ENCODE measurements around the gene PRDX6.
"Not testable (repeated sequence)": the region's sequence is repeated elsewhere in the genome, so short reads cannot be mapped to it uniquely, and the experiment has no call there.

Gene PRDX6, protein sequence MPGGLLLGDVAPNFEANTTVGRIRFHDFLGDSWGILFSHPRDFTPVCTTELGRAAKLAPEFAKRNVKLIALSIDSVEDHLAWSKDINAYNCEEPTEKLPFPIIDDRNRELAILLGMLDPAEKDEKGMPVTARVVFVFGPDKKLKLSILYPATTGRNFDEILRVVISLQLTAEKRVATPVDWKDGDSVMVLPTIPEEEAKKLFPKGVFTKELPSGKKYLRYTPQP

GRCh38 chr1:173477286-173478093 lies at the start of gene PRDX6:
Gene PRDX6 (plus strand): TSS chr1:173477335. CDS start chr1:173477398, 63 bp downstream.
- peak; percentile 90 for DNase-seq

- peak; percentile 87 for DNase-seq
Observed at GRCh38 chr1:173429471-173430402, 47.4 kb upstream of the PRDX6 start.

DNA sequence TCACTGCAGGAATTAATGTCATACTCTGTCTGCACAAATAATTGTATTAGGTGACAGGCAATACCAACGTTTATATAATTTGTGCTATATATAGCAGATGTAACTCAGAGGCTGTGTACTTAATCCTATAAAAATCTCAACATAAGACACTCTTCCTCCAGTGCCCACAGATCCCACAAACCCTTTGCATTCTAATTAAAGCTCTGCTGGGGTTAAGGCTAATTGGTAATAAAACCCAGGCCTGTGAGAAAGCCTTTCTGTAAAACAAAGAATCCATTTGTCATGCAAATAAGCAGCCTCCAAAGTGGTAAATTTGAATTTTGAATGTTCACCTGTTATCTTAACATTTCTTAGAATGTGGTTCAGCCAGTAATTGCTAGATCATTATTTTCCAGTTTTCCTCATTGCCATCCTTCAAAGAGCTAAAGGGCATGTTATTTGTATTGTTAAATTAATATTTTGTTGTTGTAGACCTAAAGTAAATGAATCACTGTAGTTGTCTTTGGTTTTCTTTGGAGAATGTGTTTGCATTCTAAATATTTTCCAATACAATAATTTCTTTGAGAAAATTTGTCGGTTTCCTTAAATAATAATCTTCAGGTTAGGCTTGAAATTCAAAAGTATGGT lies 46.3 kb upstream of the PRDX6 start:
- no peak for DNase-seq

DNA sequence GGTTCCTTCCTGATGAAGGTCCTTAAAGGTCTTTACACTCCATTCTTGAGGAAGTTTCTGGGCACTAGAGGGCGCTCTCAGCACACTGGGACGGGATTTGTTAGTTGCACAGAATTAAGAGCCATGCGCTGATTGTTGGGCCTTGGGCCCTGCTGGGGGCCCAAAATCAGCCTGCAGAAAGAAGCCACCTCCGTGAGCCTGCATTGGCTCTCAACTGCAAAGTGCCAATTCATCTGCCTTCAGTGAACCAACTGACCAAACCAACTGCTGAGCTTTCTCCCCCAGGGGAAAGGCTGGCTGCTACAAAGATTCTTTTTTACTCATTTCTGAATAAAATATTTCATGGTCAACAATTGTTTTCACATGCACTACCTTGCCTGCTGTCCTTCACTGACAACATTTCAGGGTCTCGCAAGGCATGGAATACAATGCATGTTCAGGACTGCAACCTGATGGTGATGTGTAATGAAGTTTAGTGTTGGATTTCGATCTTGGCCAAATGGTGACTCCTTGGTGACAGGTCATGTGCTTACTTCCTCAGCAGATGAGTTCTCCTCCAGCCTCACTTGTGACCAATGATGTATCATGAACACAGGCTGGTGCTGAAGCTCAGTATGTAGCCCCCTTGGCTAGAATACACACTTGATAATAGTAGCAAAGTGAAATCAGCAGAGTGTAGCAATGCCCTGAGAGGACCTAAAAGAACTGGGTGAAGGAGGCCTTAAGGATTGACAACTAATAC lies 45.7 kb upstream of the PRDX6 start:
- DNase-seq, result peak; percentile 80

DNA sequence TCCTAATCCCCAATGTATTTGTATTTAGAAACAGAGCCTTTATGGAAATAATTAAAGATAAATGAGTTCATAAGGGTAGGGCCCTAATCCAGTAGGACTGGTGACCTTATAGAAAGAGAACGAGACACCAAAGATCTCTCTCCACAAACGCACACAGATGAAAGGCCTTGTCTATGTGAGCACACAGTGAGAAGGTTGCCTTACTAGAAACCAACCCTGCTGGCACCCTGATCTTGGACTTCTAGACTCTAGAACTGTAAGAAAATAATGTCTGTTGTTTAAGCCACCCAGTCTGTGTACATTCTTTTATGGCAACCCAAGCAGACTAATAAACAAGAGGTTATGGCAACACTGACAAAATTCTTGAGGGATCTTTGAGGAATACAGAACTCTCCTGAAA lies 44.8 kb upstream of the PRDX6 start:
- no peak for DNase-seq

DNA sequence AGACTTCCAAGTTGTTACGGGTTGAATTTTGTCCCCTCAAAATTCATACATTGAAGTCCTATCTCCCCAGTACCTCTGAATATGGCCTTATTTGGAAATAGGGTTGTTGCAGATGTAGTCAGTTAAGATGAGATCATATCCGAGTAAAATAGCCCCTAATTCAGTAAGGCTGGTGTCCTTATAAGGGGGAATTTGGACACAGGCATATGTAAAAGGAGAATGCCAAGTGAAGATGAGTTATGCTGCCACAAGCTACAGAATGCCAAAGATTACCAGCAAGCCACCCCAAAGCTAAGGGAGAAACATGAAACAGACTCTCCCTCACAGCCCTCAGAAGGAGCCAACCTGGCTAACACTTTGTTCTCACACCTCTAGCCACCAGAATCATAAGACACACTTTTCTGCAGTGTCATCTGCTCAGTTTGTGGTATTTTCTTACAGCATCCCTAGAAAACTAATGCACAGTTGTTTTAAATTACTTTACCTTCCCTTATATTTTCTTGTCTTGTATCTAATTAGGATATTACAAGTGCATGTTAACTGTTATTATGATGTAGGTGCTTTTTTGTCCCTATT lies 43.3 kb upstream of the PRDX6 start:
- DNase-seq, result no peak

DNA sequence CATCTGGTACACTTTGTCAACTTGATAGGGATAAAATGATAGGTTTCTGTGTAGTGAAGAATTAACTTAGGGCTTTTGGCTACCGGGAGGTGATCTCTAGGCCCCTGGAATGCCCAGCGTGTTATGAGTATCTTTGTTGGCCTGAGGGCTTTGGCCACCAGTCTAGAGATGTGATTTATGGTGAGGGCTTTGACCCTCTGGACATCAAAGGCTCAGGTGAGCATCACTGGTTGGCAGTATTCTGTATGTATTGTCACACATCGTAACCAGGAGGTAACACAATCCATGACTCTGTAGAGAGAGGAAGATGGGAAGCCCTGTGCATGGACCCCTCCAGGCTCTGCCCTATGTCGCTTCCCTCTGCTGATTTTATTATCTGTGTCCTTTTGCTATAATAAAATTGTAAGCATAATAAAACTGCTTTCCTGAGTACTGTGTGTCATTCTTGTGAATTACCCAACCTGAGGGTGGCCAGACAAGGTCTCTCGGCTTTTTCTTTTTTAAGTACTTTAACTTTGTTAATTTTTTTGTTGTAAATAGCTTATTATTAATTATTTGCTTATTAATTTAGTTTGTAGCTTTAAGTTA lies 40.2 kb upstream of the PRDX6 start:
- DNase-seq, result no peak

- no peak for DNase-seq
Observed at GRCh38 chr1:173438675-173439074, 38.5 kb upstream of the PRDX6 start.

GRCh38 chr1:173440430-173440829 lies 36.7 kb upstream of the PRDX6 start:
- no peak for DNase-seq

- DNase-seq, result no peak
Observed at GRCh38 chr1:173444757-173445156, 32.4 kb upstream of the PRDX6 start.

- no peak for DNase-seq
Observed at GRCh38 chr1:173445164-173445563, 32.0 kb upstream of the PRDX6 start.

GRCh38 chr1:173445656-173446055 lies 31.5 kb upstream of the PRDX6 start:
- DNase-seq, result no peak

DNA sequence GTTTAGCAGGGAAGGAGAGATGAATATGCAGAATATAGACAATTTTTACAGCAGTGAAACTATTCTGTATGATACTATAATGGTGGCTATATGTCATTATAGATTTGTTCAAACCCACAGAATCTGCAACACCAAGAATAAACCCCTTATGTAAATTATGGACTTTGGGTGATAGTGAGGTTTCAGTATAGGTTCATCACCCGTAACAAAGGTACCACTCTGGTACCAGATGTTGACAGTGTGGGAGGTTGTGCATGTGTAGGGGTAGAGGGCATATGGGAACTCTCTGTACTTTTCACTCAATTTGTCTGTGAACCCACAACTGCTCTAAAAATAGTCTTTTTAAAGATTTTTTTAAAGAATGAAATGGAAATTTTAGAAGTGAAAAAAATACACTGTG lies 29.9 kb upstream of the PRDX6 start:
- DNase-seq, result no peak

DNA sequence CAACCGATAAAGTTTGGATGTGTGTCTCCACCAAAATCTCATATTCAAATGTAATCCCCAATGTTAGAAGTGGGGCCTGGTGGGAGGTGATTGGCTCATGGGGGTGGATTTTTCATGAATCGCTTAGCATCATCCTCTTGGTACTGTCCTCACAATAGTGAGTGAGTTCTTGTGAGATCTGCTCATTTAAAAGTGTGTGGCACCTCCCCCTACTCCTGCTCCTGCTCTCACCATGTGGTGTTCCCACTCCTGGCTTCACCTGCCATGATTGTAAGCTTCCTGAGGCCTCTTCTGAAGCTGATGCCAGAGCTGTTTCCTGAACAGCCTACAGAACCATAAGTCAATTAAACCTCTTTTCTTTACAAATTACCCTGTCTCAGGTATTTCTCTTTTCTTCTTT lies 28.2 kb upstream of the PRDX6 start:
- no peak for DNase-seq

GRCh38 chr1:173451981-173452380 lies 25.2 kb upstream of the PRDX6 start:
- no peak for DNase-seq

DNA sequence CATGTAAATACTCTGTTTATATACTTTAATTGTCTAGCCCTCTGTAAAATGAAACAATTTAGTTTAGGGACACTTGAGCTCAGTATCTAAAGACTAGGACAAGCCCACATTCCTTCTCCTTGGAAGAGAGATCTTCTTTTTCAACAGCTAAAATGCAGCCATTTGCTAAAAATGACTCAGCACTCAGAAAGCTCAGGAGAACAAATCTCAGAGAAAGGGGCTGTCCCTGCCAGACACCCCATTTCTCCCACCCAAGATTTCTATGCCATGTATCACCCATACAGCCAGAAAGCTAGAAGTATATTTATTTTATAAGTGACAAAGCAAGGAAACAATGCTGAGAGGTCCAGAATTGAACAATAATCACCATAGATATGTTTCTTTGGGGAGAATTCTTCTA lies 23.2 kb upstream of the PRDX6 start:
- no peak for DNase-seq

- no peak for DNase-seq
Observed at GRCh38 chr1:173454966-173455524, 22.1 kb upstream of the PRDX6 start.

DNA sequence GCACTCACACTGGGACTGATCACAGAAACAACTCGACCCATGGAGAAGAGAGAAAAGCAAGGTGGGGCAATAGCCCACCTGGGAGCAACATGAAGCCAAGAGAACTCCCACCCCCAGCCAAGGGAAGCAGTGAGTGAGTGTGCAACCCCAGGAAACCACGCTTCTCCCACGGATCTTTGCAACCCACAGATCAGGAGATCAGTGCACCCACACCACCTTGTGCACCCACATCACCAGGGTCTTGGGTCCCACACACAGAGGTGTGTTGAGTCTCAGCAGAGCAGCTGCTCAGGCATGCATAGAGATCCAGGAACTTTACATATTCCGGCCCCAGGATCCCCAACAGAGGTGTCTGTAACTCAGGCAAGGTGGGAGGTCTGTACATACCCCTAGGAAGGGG lies 17.2 kb upstream of the PRDX6 start:
- no peak for DNase-seq

GRCh38 chr1:173462666-173463065 lies 14.5 kb upstream of the PRDX6 start:
- DNase-seq, result not testable (repeated sequence)

DNA sequence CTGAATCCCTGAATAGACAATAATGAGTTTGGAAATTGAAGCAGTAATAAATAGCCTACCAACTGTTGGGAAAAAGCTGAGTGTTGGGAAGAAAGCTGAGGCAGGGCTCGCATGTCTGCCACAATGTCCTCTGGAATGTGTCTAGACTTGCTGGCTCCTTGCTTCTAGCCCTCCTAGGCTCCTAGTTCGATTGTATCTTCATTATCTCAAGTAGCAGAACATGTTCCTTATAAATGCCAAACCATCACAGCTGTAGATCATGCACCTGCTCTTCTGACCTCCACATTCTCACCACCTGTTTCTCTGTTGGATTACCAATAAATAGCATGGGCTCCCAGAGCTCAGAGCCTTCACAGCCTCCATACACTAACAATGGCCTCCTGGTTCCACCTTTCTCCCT lies 12.9 kb upstream of the PRDX6 start:
- not testable (repeated sequence) for DNase-seq

DNA sequence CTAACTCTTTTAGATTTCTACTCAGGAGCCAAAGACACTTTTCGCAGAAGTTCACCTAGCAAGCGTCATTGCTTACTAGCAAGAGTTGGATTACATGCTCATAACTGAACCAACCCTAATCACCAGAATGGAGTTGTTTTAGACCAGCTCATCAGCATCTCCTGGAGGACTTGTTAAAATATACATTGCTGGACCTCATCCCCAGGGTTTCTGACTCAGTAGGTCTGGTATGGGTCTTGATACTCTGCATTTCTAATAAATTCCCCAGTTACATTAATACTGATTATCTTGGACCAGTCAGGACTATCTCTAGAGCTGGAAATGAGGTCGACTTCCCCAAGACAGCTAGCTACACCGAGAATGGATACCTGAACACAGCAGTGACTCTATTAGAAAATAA lies 9.7 kb upstream of the PRDX6 start:
- no peak for DNase-seq

Measured in amniotic stem cell (primary cell).